HG03135 (cell line): Measurements from ENCODE around the gene ZNF175.
A peak's percentile ranks its signal among the peaks of the same experiment; 100 is the strongest.

Source experiments
- ATAC-seq: cut with Tn5 transposase; IDR thresholded peaks from one replicate; pipeline ENCODE4 v1.9.1; 2021; ENCODE audit warnings: mild to moderate bottlenecking, moderate library complexity; ENCODE audit not compliant: unreplicated experiment

Gene ZNF175

GRCh38 chr19:51587264-51588191 lies 16.4 kb downstream of the ZNF175 start:
- ATAC-seq: no peak

- ATAC-seq: no peak
These were observed 18.4 kb downstream of the ZNF175 start for GRCh38 chr19:51589511-51589910.

GRCh38 chr19:51590441-51590840 lies 19.4 kb downstream of the ZNF175 start:
- no peak for ATAC-seq

GRCh38 chr19:51592521-51592920 lies 21.4 kb downstream of the ZNF175 start:
- no peak for ATAC-seq

- ATAC-seq: no peak
These were observed 22.2 kb downstream of the ZNF175 start for GRCh38 chr19:51593138-51593890.

GRCh38 chr19:51593969-51594773 lies 23.1 kb downstream of the ZNF175 start:
- peak; percentile 96 for ATAC-seq

- ATAC-seq: no peak
These were observed 23.7 kb downstream of the ZNF175 start for GRCh38 chr19:51594774-51595109.

- no peak for ATAC-seq
These were observed 24.4 kb downstream of the ZNF175 start for GRCh38 chr19:51595190-51596175.

GRCh38 chr19:51598159-51598915 lies 27.3 kb downstream of the ZNF175 start:
- no peak for ATAC-seq

GRCh38 chr19:51599084-51599483 lies 28.0 kb downstream of the ZNF175 start:
- no peak for ATAC-seq

- no peak for ATAC-seq
These were observed 30.0 kb downstream of the ZNF175 start for GRCh38 chr19:51600940-51601580.

- ATAC-seq: no peak
These were observed 31.2 kb downstream of the ZNF175 start for GRCh38 chr19:51602189-51602854.

- peak; percentile 89 for ATAC-seq
These were observed 36.0 kb downstream of the ZNF175 start for GRCh38 chr19:51607077-51607476.

- no peak for ATAC-seq
These were observed 37.0 kb downstream of the ZNF175 start for GRCh38 chr19:51607920-51608562.

GRCh38 chr19:51610576-51610975 lies 39.5 kb downstream of the ZNF175 start:
- no peak for ATAC-seq

- ATAC-seq: no peak
These were observed 43.7 kb downstream of the ZNF175 start for GRCh38 chr19:51614789-51615188.

- no peak for ATAC-seq
These were observed 44.9 kb downstream of the ZNF175 start for GRCh38 chr19:51615991-51616390.

GRCh38 chr19:51621178-51621577 lies 50.1 kb downstream of the ZNF175 start:
- no peak for ATAC-seq
